GM23338 (cell line): ENCODE data around the gene TMPRSS9.

ENCODE experiments used
- CTCF ChIP-seq, 2 experiments: fragments of 200-600 bp in 1 of 2; sonication (generic) in 1 of 2; conservative IDR thresholded peaks; 2 replicates each; pipeline versions ENCODE4 v1.5.1 to v1.6.1; 2016 to 2017; ENCODE audit warnings: antibody characterized with exemption in 2 of 2, low read depth in 2 of 2, mild to moderate bottlenecking in 2 of 2, moderate library complexity in 1 of 2
- EZH2 ChIP-seq: fragments of 200-600 bp; sonication (generic); IDR thresholded peaks from one replicate; pipeline ENCODE4 v1.8.0; 2017; ENCODE audit warnings: antibody characterized with exemption, mild to moderate bottlenecking, low read depth; ENCODE audit not compliant: unreplicated experiment
- EZH2phosphoT487 ChIP-seq: fragments of 200-600 bp; sonication (generic); IDR thresholded peaks from one replicate; pipeline ENCODE4 v1.8.1; 2018; ENCODE audit warnings: antibody characterized with exemption; ENCODE audit not compliant: unreplicated experiment
- JUNB ChIP-seq: IDR thresholded peaks from one replicate; pipeline ENCODE4 v1.6.1; 2016; ENCODE audit warnings: antibody characterized with exemption; ENCODE audit not compliant: unreplicated experiment
- POLR2AphosphoS5 ChIP-seq: IDR thresholded peaks from 2 replicates; pipeline ENCODE4 v1.6.1; 2016; ENCODE audit warnings: antibody characterized with exemption, low read depth
- REST ChIP-seq: IDR thresholded peaks from one replicate; pipeline ENCODE4 v1.6.1; 2018; ENCODE audit warnings: antibody characterized with exemption; ENCODE audit not compliant: unreplicated experiment

GRCh38 chr19:2336528-2337328 lies 23.3 kb upstream of the TMPRSS9 start:
- no peak for TF ChIP-seq CTCF (conservative IDR thresholded peaks at IDR 0.05; ENCODE audit: low read depth in 2 of 2)
- TF ChIP-seq POLR2AphosphoS5: no peak
- TF ChIP-seq EZH2: no peak
- TF ChIP-seq REST: no peak
- no peak for TF ChIP-seq JUNB
- TF ChIP-seq EZH2phosphoT487: no peak
